Stomach smooth muscle (tissue), 2 donors: ENCODE results near the gene PDE1C.

Experiments used
- H3K27ac ChIP-seq: one replicate; pipeline ENCODE4 v1.7.0; 2013; ENCODE audit warnings: mild to moderate bottlenecking, low read length, inconsistent platforms
- H3K27me3 ChIP-seq, 2 donors: one replicate each; pipeline ENCODE4 v1.7.0; 2013; ENCODE audit warnings: low read length in 2 of 2; ENCODE audit not compliant: insufficient read depth in 2 of 2, control insufficient read depth in 1 of 2
- H3K36me3 ChIP-seq, 2 donors: one replicate each; pipeline ENCODE4 v1.7.0; 2013; ENCODE audit warnings: low read length in 2 of 2; ENCODE audit not compliant: control insufficient read depth in 2 of 2, insufficient read depth in 2 of 2
- H3K4me1 ChIP-seq: one replicate; pipeline ENCODE4 v1.7.0; 2013; ENCODE audit warnings: low read length; ENCODE audit not compliant: control insufficient read depth, insufficient read depth
- H3K4me3 ChIP-seq, 2 donors: one replicate each; pipeline ENCODE4 v1.7.0; 2013; ENCODE audit warnings: low read length in 2 of 2
- H3K9ac ChIP-seq, 2 donors: one replicate each; pipeline ENCODE4 v1.7.0; 2013; ENCODE audit warnings: low read length in 2 of 2, mild to moderate bottlenecking in 1 of 2
- H3K9me3 ChIP-seq, 2 donors: one replicate each; pipeline ENCODE4 v1.7.0; 2013; ENCODE audit warnings: low read length in 2 of 2; ENCODE audit not compliant: control insufficient read depth in 2 of 2
- donor health status: healthy.
- donor health status: Pancreatic carcinoma.

The PDE1C gene

GRCh38 chr7:32044739-32045138 lies 25.5 kb downstream of the PDE1C start:
- no peaks in the 10 kb centered on the region for H3K36me3 ChIP-seq
- peaks cover 2% of the 10 kb centered on the region for H3K4me1 ChIP-seq
- no peak overlapping the region for H3K4me3 ChIP-seq

GRCh38 chr7:32043688-32044087 lies 26.5 kb downstream of the PDE1C start:
- no peak overlapping the region for H3K9ac ChIP-seq
- H3K36me3 ChIP-seq, result no peaks in the 10 kb centered on the region
- no peak overlapping the region for H3K4me3 ChIP-seq
- no peaks in the 10 kb centered on the region for H3K27me3 ChIP-seq
- H3K27ac ChIP-seq, result no peak overlapping the region
- no peaks in the 10 kb centered on the region for H3K9me3 ChIP-seq
- peaks cover 2% of the 10 kb centered on the region for H3K4me1 ChIP-seq

More at GRCh38 chr7:32044739-32045138, 25.5 kb downstream of the PDE1C start:
- Histone ChIP-seq H3K27ac (no peak overlapping the region), H3K9ac (no peak overlapping the region), H3K27me3 (no peaks in the 10 kb centered on the region), H3K9me3 (no peaks in the 10 kb centered on the region)

- no peak overlapping the region for H3K27ac ChIP-seq
- peaks cover 2% of the 10 kb centered on the region for H3K4me1 ChIP-seq
- H3K9me3 ChIP-seq, result no peaks in the 10 kb centered on the region
- no peak overlapping the region for H3K4me3 ChIP-seq
- H3K9ac ChIP-seq, result no peak overlapping the region
- H3K36me3 ChIP-seq, result no peaks in the 10 kb centered on the region
- H3K27me3 ChIP-seq, result no peaks in the 10 kb centered on the region
Measured at GRCh38 chr7:32042900-32043299, 27.3 kb downstream of the PDE1C start.

GRCh38 chr7:32039000-32039756 lies 31.0 kb downstream of the PDE1C start:
- Histone ChIP-seq H3K9ac (no peak overlapping the region), H3K9me3 (no peaks in the 10 kb centered on the region), H3K27ac (no peak overlapping the region), H3K4me3 (no peak overlapping the region), H3K27me3 (no peaks in the 10 kb centered on the region), H3K36me3 (no peaks in the 10 kb centered on the region), H3K4me1 (peaks cover 2% of the 10 kb centered on the region)

GRCh38 chr7:32037650-32038198 lies 32.5 kb downstream of the PDE1C start:
- Histone ChIP-seq H3K4me1 (peaks cover 2% of the 10 kb centered on the region), H3K4me3 (no peak overlapping the region), H3K9ac (no peak overlapping the region), H3K9me3 (no peaks in the 10 kb centered on the region), H3K27me3 (no peaks in the 10 kb centered on the region), H3K36me3 (no peaks in the 10 kb centered on the region), H3K27ac (no peak overlapping the region)

GRCh38 chr7:32036557-32036956 lies 33.6 kb downstream of the PDE1C start:
- Histone ChIP-seq H3K9me3 (no peaks in the 10 kb centered on the region), H3K4me1 (peaks cover 2% of the 10 kb centered on the region), H3K27ac (no peak overlapping the region), H3K27me3 (no peaks in the 10 kb centered on the region), H3K4me3 (no peak overlapping the region), H3K9ac (no peak overlapping the region), H3K36me3 (no peaks in the 10 kb centered on the region)

- Histone ChIP-seq H3K4me3 (no peak overlapping the region), H3K4me1 (no peaks in the 10 kb centered on the region), H3K9ac (no peak overlapping the region), H3K9me3 (no peaks in the 10 kb centered on the region), H3K36me3 (no peaks in the 10 kb centered on the region), H3K27me3 (no peaks in the 10 kb centered on the region), H3K27ac (no peak overlapping the region)
Measured at GRCh38 chr7:32034052-32034451, 36.2 kb downstream of the PDE1C start.

GRCh38 chr7:32033006-32033405 lies 37.2 kb downstream of the PDE1C start:
- Histone ChIP-seq H3K9ac (no peak overlapping the region), H3K9me3 (no peaks in the 10 kb centered on the region), H3K27ac (no peak overlapping the region), H3K4me3 (no peak overlapping the region), H3K4me1 (no peaks in the 10 kb centered on the region), H3K27me3 (no peaks in the 10 kb centered on the region), H3K36me3 (no peaks in the 10 kb centered on the region)

GRCh38 chr7:32032211-32032610 lies 38.0 kb downstream of the PDE1C start:
- no peaks in the 10 kb centered on the region for H3K27me3 ChIP-seq
- no peak overlapping the region for H3K9ac ChIP-seq
- no peaks in the 10 kb centered on the region for H3K4me1 ChIP-seq
- no peaks in the 10 kb centered on the region for H3K9me3 ChIP-seq
- H3K27ac ChIP-seq, result no peak overlapping the region
- no peak overlapping the region for H3K4me3 ChIP-seq
- H3K36me3 ChIP-seq, result no peaks in the 10 kb centered on the region

GRCh38 chr7:32030904-32031692 lies 39.1 kb downstream of the PDE1C start:
- no peaks in the 10 kb centered on the region for H3K27me3 ChIP-seq
- no peaks in the 10 kb centered on the region for H3K36me3 ChIP-seq
- H3K4me3 ChIP-seq, result no peak overlapping the region
- H3K9ac ChIP-seq, result no peak overlapping the region
- H3K9me3 ChIP-seq, result no peaks in the 10 kb centered on the region
- no peak overlapping the region for H3K27ac ChIP-seq
- no peaks in the 10 kb centered on the region for H3K4me1 ChIP-seq

- Histone ChIP-seq H3K9me3 (no peaks in the 10 kb centered on the region), H3K4me1 (no peaks in the 10 kb centered on the region), H3K27ac (no peak overlapping the region), H3K4me3 (no peak overlapping the region), H3K9ac (no peak overlapping the region), H3K36me3 (no peaks in the 10 kb centered on the region), H3K27me3 (no peaks in the 10 kb centered on the region)
Measured at GRCh38 chr7:32026083-32026425, 44.2 kb downstream of the PDE1C start.
